HUDEP-2 (cell line): ENCODE results near the gene MARK3.

ENCODE experiments used
- DNase-seq, 76 experiments: peaks; one replicate each; lab custom pipeline; 2025; ENCODE audit not compliant: unreplicated experiment in 76 of 76; lab: John Stamatoyannopoulos, UW

MARK3 gene

DNA sequence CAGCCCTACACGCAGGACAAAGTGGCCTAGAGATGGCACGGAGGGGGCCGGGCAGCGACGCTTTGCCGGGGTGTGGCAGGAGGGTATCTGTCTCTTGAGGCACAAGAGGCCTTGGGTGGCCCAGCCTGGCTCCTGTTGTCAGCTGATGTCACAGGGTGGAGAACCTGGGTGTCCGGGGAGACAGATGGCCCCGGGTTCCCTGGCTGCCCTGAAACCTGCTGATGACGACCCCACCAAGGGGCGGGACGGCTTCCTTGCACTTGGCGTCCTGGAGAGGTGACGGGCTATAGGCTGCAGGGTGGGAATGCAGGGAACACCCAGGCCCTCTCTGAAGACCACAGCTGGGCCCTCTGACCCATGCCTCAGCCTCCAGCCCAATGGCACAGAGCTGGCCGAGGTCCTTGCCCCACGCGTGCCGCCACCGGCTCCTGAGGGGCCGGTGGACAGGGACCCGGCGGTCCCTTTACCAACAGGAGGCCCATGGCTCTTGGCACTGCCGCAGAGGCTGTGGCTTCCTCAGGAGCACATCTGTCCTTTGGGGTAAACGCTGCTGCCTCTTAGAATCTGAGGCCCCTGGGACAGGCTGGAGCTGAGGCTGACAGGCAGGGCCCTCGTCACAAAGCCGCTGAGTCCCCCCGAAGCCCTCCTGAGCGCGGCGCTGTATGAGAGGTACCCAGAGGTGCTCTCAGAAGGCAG, 160.2 kb downstream of the MARK3 start:
- no peak for DNase-seq

DNA sequence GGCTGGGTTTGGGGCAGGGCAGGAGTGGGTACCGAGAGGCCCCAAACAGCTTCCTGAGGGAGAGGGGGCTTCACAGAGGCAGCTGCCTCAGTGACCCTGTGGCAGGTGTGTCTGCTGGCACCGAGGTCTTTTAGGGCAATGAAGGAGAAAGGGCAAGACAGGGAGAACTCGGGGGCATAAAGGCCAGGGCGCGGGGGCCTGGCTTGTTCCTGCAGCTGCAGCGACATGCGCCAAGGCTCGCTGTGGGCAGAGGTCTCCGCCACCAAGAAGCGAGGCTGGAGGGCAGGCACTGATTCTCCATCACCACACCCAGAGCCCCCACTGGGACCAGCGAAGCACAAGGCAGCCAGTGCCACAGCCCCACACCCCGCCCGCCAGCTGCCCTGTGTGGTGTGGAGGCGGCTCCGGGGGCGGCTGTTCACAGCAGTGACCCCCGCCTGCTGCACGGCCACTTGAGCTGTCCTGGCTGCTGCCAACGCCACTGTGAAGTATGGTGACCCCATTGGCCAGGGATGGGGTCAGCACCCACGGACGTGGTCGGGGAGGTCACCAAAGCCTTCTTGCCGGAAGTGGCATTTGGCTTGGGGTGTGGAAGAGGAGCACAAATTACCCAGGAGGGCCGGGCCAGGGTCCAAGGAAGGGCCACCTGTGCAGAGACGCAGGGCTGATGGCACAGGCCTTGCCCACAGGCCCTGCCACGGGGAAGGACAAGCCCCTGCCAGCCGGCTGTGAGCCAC, 160.9 kb downstream of the MARK3 start:
- DNase-seq: no peak

DNA sequence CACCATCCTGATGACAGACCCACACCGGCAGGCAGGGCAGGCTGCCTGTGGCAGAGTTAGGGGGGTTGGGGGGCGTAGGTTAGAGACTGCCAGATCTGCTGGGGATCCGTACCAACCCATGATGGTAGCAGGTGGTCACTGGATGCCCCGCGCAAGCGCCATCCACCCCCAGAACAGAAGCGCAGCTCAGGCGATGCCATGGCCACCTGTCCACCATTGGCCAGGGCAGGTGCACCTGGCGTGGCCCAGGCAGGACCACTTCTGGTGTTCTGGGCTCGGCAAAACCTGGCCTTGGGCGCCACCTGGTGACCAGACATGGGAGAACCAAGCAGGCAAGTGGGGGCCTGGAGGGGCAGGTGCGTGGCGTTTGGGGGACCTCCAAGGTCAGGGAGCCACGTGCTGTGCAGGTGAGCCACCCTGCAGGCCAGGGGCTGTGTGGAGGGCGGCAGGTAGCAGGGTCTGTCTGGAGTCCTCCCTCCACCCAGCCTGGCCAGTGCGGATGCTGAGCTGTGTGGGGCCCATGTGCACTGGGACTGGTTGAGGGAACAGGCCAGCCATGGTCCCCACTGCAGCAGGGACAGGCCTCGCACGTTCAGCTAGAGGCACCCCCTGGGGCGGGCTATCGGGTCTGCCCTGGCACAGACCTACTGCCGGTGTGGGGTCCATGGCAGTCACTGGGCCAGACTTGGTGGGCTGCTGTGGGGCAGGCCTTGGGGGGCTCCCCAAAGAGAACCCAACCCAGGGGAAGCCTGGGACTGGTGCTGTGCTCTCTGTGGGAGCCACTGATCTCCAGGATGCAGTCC, 161.6 kb downstream of the MARK3 start:
- DNase-seq: peak in 56 of 76 experiments; percentile 8 to 78 (median 46)

DNA sequence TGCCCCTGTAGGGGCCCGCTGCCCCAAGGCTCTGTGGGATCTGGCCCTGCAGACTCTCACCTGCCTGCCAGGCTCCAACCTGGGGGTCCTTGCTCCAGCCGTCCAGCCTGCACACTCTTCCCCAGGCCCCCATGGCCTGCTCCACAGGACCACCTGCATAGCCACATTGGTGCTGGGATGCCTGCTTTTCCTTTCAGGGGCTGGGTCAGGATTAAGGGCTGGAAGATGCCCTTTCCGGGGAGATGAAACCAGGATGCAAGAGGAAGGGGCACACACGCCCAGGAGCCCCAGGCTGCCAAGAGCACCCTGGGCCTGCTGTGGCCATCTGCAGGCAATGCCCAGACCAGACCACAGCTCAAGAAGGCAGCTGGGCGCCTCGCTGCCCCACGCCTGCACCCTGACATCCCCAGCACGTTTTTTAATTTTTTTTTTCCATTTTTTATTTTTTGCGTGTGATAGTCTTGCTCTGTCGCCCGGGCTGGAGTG, 162.3 kb downstream of the MARK3 start:
- no peak for DNase-seq

DNA sequence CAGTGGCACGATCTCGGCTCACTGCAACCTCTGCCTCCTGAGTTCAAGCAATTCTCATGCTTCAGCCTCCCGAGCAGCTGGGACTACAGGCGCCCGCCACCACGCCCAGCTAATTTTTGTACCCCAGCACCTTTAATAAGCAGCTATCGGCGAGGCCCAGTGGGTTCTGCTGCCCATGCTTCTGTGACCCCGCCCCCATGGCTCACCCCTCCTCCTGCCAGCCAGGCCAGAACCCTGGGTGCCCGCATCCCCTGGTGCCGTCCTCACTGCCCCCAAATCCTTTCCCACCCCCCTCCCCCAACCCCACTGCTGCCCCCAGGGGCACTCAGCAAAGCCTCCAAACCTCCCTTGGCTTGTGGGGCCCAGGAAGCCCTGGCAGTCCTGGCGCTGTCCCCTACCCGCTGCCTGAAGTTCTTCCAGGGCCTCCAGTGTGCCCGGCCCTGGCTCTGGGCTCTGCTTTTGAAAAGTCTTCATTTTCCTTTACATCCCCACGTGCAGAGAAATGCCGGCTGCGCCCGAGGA, 162.8 kb downstream of the MARK3 start:
- DNase-seq: no peak

DNA sequence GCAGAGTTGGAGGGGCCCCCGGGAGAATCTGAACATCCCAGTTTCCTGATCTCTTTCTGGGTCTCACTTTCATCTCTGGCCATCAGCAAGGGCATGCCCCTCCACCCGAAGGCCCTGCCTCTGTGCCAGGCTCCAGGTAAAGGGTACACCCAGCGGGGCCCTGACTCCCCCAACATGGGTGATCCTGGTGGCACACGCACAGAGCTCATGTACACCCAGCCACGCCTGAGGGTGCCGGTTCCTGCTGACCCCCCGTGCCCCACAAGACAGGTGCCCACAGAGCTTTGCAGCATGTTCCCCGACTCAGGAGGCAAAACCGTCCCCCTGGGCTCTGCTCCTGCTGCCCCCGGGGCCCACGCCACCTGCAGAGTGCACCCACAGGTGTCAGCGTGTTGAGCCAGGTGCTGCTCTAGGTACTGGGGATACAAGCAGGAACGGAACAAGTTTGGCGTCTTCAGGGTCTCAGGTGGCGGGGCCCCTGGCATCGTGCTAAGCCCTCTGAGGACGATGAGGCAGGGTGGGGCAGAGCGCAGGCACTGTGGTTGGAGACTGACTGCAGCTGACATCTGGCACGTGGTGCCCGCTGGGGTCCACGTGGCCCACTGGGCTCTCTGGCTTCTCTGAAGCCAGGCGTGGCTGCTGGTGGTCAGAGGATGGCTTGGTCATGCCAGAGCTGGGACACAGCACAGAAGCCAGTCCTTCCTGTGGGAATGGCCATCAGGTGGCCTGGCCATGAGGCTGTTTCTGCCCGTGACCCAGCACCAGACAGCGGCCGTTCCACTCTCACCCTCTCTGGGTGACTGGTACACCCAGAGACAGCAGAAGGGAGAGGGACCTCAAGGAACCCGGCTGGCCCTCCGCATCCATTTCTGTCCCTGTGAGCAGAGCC, 163.5 kb downstream of the MARK3 start:
- no peak for DNase-seq

DNA sequence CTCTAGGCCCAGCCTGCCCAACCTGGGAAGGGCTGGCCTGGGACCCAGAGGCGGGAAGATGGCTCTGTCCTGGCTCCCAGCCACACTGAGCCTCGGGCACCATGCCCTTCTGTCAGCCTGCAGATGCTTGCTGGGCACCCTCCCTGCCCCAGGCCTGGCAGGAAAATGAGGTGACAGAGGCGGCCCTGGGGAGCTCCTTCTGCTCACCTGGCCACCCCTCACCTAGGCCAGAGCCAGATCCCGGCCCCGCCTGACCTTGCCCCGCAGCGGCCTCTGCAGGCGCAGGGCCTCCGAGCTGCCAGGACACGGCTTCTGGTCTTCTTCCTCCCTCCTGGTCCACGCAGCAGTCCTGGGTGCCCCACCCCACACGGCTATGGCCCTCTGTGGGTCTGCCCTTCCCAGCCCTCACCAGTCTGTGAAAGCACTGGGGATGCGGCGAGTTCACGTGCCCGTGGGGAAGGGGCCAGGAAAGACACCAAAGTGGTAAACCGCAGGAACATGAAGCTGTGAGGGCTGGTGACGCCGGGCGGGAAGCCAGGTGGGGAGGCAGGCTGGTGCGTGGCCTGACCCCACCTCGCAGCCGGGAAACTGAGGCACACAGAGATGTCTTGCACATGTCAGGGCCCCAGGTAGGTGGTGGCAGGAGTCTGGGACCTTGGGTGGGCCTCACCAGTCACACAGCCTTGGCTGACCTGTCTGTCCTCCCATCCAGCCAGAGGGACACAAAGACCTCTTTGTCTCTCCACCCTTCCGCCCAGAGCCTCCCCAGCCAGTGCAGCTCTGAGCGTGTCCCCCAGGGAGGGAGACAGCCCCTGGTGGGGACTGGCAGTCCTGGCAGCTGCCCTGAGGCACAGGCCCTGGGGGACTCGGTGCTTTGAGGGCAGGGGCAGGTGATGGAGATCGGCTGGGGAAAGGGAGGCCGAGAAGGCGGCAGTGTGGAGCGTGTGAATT, 164.4 kb downstream of the MARK3 start:
- no peak for DNase-seq

DNA sequence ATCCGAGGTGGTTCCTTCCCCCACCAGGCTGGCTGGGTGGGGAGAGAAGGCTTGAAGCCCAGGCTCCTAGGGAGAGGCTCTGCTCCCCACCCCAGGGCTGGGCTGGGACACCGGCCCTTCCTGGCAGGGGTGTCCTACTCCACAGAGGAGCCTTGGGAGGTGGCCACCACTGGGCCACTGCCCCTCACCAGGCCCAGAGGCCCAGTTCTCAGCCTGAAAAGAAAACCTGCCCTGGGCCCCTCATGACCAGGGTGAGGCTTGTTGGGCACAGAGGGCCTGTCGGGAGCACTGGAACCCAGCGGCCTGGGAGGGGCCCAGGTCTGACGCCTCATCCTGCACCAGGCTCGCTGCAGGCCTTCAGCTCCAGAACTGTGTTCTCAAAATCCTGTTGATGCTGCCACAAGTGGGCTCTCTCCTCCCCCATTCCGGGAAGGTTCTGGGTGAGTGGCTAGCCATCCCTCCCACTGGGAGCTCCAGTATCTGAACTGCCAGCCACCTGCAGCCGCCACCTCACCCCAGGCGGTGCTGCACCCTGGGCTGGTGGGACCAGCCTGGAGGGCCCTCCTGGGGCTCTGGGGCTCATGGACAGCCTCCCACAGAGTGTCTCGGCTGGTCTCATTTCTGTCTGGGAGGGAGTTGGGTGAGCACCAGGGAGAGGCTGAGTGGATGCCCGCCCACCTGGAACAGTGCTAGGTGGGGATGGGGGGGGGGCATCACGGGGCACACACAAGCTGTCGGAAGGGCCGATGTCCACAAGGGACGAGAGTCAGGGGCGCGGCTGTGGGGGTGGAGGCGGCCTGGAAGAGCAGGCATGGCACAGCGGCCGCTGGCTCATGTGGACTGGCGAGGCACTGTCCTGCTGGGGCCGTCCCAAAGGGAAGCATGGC, 165.5 kb downstream of the MARK3 start:
- DNase-seq: no peak

DNA sequence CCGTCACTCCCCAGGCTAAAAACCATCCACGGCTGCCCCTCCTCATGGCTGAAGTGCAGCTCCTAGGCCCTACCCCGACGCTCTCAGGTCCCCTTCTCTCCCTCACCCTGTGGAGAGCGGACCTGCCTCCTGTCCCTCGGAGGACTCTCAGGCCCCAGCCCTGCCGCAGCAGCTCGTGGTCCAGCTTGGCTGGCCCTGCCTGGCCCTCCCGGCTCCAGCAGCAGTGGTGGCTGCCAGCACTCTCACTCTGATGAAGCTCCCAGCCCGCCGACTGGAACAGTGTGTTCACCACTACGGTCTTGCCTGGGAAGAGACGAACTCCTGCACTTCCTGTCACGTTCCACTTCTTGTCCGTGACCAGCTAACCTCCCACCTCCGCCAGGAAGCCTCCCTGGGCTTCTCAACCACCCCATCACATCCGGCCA, 166.1 kb downstream of the MARK3 start:
- no peak for DNase-seq

DNA sequence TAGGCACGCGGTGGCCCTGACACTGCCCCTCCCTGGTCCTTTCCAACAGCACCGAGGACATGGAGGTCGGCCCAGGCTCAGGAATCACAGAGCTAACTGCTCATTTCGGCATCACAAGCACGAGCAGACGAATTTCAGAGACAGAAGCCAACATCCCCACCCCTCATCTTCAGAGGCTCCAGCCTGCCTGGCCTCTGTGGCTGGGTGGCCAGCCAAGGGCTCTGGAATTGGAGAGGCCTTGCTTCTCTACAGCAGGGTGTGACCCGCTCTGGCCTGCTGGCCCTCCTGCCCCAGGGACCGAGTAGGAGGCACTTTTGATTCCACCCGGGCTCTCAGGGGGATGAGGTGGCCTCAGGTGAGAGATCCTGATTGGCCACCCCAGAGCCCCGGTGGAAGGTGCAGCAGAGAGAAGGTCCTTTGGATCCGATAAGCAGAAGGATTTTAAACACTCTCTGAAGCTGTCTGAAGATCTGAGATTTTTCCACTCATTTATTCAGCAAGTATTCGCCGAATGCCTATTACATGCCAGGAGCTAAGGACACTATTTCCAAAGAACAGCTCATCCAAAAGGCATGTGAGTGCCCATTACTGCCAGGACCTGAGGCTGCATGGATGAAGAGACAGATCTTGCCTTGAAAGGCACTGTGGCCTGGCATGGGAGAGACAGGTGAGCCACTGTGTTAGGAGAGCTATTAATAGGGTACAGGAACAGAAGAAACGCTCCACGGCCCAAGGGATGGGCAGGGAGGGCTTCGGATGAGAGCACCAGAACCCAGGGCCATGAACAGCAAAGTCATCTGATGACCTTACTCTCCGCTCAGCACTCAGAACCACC, 167.0 kb downstream of the MARK3 start:
- DNase-seq: no peak

DNA sequence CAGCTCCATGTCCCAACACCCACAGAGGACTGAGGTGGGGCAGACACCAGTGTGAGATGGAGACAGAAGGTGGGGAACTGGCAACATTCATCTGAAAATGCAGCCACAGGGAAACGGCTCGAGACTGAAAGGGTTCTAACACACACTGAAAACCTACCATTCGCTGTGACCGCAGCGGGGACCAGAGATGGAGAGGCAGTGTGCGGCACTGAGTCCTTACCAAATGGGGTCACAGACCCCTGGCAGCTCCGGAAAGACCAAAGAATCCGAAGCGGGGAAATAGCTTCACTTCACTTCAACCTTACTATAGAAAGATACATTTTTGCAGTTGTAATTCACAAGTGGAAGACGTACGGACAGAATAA, 167.6 kb downstream of the MARK3 start:
- DNase-seq: no peak
